Neural crest cell (in vitro differentiated cells): ENCODE measurements around the gene TPO. TPM values are rescaled to one million over a fixed set of nuclear protein-coding genes. Genes with fewer than 3 reads are reported as not detected.

Source experiments
- DNase-seq: peaks from one replicate; pipeline ENCODE4 v3.0.0; 2021; ENCODE audit warnings: low read depth, mixed read lengths, low spot score
- H3K27ac Mint-ChIP-seq: one replicate; pipeline ENCODE4 v1.8.0; 2021; ENCODE audit warnings: mild to moderate bottlenecking, mixed read lengths; ENCODE audit not compliant: unreplicated experiment
- H3K27me3 Mint-ChIP-seq: 2 replicates; pipeline ENCODE4 v1.8.0; 2021; ENCODE audit warnings: low read depth, mild to moderate bottlenecking, mixed read lengths
- H3K36me3 Mint-ChIP-seq: 2 replicates; pipeline ENCODE4 v1.8.0; 2021; ENCODE audit warnings: low read depth, mild to moderate bottlenecking, mixed read lengths
- H3K4me1 Mint-ChIP-seq: 2 replicates; pipeline ENCODE4 v1.8.0; 2021; ENCODE audit warnings: mixed read lengths
- H3K4me3 Mint-ChIP-seq: one replicate; pipeline ENCODE4 v1.8.0; 2021; ENCODE audit warnings: mild to moderate bottlenecking, mixed read lengths
- H3K9me3 Mint-ChIP-seq: 2 replicates; pipeline ENCODE4 v1.8.0; 2021; ENCODE audit warnings: mixed read lengths
- CTCF ChIP-seq: fragments of 200-600 bp; sonication (generic); conservative IDR thresholded peaks from 2 replicates; pipeline ENCODE4 v1.5.0; 2021; ENCODE audit warnings: antibody characterized with exemption, mild to moderate bottlenecking
- total RNA-seq: library from RNA; stranded (reverse); gene quantifications from 2 replicates; pipeline ENCODE4 v1.2.1, GENCODE V29; 2021

The TPO gene
- total RNA-seq, 1 donor from 2014 or later = not detected

GRCh38 chr2:1403565-1403964 is 9.7 kb upstream of the TPO start:
- H3K27me3 Mint-ChIP-seq = no peaks in the 10 kb centered on the region
- TF ChIP-seq CTCF = no peak
- DNase-seq = no peak
- H3K9me3 Mint-ChIP-seq = peaks cover 5% of the 10 kb centered on the region
- H3K4me1 Mint-ChIP-seq = peaks cover 15% of the 10 kb centered on the region
- H3K36me3 Mint-ChIP-seq = no peaks in the 10 kb centered on the region
- no peak overlapping the region for H3K4me3 Mint-ChIP-seq
- H3K27ac Mint-ChIP-seq = no peak overlapping the region

- Mint-ChIP-seq H3K4me3 (no peak overlapping the region), H3K27me3 (no peaks in the 10 kb centered on the region), H3K36me3 (no peaks in the 10 kb centered on the region), H3K4me1 (peaks cover 15% of the 10 kb centered on the region), H3K27ac (no peak overlapping the region), H3K9me3 (peaks cover 5% of the 10 kb centered on the region)
- no peak for DNase-seq
- no peak for TF ChIP-seq CTCF
Observed at GRCh38 chr2:1405124-1405523, 8.1 kb upstream of the TPO start.

- Mint-ChIP-seq H3K36me3 (no peaks in the 10 kb centered on the region), H3K27ac (no peak overlapping the region), H3K9me3 (peaks cover 5% of the 10 kb centered on the region), H3K27me3 (no peaks in the 10 kb centered on the region), H3K4me3 (no peak overlapping the region), H3K4me1 (peaks cover 15% of the 10 kb centered on the region)
- DNase-seq = no peak
- TF ChIP-seq CTCF = no peak
Observed at GRCh38 chr2:1405967-1406366, 7.3 kb upstream of the TPO start.

GRCh38 chr2:1406434-1406833 is 6.8 kb upstream of the TPO start:
- no peak overlapping the region for H3K27ac Mint-ChIP-seq
- TF ChIP-seq CTCF = no peak
- H3K4me3 Mint-ChIP-seq = no peak overlapping the region
- DNase-seq = no peak
- H3K36me3 Mint-ChIP-seq = no peaks in the 10 kb centered on the region
- peaks cover 15% of the 10 kb centered on the region for H3K4me1 Mint-ChIP-seq
- H3K9me3 Mint-ChIP-seq = peaks cover 5% of the 10 kb centered on the region
- H3K27me3 Mint-ChIP-seq = no peaks in the 10 kb centered on the region

- peaks cover 8% of the 10 kb centered on the region for H3K9me3 Mint-ChIP-seq
- H3K27me3 Mint-ChIP-seq = no peaks in the 10 kb centered on the region
- H3K4me1 Mint-ChIP-seq = peaks cover 15% of the 10 kb centered on the region
- no peak overlapping the region for H3K4me3 Mint-ChIP-seq
- H3K36me3 Mint-ChIP-seq = no peaks in the 10 kb centered on the region
- no peak for TF ChIP-seq CTCF
- no peak for DNase-seq
- H3K27ac Mint-ChIP-seq = peak overlapping the region; percentile 21
Observed at GRCh38 chr2:1407950-1408675, 5.2 kb upstream of the TPO start.
